HG03064 (cell line): Measurements from ENCODE around the gene TCHHL1.

ENCODE experiments used
- ATAC-seq: cut with Tn5 transposase; IDR thresholded peaks from one replicate; pipeline ENCODE4 v1.9.1; 2021; ENCODE audit warnings: low read depth; ENCODE audit not compliant: unreplicated experiment

TCHHL1 gene

DNA sequence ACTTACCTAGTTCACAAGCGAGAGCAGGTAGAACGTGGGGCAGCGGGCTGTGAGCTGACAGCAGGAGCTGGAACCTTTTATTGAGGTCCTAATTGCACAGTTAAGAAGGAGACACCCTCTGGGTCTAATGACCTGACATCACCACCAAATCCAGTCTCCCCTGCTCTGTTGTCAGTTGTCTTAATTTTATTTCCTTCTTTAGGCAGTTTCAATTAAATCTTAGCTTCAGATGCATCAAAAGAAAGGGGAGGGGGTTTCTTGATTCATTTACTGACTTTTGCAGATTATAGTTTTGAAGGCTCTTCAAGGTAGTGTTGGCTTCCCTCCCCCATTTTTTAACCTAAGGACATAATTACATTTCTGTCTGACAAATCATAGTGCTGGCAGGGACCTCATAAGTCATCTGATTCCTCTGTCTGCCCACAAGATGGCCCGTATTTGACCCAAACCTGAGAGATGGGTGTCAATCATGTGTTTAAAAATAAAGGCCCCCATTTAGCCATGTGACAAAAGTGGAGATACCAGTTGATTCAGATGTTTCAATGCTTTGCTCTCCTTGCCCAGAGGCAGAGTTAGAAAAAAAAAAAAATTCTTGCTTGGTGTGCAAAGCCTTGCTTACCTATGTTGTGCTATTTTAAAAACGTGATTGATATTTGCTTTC, at the start of gene TCHHL1:
TCHHL1 (minus strand) TSS at position 51 of the 661 bp plus-strand sequence. CDS start 921 bp downstream, outside the sequence.
- ATAC-seq, result no peak

DNA sequence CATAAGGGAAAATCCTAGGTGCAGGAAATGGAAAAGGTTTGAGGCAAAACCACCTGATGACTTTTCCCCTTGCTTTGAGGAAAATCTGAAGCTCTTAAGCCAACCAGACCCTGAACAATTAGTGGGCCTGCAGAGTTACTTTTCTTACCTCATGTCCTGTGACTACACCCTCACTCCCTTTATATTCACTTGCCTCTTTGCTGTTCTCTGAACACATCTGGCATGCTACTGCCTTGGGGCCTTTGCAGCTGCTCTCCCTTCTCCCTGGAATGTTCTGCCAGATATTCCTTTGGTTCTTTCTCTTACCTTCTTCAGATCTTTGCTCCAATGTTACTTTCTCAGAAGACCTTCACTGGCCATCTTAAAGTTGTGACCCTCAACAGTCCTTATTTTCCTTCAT, 48.4 kb upstream of the TCHHL1 start:
- ATAC-seq, result no peak

DNA sequence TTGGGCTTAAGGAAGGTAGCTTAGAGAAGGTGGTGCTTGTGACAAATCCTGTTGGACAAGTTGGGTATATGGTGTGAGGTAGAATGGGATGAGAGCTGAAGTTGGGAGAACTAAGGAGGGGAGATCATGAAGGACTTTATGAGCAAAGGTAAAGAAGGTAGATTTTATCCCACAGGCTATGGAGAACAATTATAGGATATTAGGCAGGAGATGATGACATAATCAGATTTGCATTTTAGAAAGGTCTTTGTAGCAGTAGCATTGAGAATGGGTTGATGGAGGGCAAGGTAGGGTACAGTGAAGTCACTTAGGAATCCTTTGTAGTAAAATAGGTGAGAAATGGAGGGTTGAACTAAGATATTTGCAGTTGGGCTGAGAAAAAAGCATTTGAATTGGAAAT, 41.3 kb upstream of the TCHHL1 start:
- no peak for ATAC-seq

DNA sequence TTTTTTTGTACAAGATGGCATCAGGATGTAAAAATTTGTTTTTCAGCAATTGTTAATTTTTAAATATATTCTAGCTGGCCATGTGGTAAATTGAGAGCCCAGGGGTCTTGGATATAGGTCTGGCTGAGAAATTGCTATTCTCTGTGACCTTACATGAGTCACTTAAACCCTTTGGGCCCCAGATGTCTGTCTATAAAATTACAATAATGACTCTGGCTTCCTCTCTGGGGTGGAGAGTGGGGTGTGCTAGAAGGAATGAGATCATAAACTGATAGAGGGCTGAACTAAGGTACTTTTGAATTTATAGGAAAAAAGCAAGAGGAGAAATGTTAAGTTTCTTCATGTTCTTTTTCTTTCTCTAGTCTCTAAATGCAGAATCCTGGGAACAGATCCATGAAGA, 38.8 kb upstream of the TCHHL1 start:
- no peak for ATAC-seq

DNA sequence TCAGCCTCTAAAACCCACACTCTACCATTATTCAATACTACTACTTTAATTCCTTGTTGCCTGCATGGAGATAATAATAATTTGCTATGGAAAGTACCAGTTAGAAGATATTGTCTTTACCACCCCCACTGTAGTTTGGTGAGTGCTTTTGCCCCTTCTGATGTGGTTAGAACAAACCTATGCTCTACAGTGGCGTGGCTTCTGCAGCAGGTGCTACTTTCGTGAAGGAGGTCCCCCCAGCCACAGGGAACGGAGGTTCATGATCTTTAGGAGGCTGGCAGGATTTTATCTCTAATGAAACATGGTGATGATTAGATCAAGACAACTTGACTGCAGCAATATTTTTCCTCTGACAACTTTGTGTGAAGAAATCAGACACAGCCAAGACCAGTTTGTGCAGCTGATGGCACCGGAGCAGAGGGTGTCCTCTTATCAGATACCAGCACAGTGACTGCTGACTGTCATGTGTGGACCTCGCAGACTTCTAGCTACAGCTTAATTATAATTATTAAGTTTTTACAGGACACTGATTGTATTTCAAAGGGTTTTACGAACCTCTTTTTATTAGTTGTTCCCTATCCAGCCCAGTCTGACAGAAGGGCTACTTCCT, 37.1 kb upstream of the TCHHL1 start:
- no peak for ATAC-seq

DNA sequence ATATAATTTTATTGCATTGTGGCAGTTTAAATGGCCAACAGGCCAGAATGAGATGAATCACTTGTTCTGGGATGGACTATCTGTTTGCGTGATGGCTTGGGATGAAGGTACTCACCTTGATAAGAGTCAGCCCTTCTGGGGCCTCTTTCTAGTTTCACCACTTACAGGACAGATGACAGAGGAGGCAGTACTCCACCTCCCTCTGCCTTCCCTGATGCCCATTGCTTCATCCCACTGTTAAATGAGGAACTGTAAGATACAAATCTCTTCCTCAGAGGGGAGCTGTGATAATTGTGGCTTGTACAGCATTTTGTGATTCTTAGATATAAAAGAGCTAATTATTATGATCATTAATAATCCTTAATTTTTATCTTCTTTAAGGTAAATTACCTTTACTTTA, 30.1 kb upstream of the TCHHL1 start:
- ATAC-seq, result no peak

DNA sequence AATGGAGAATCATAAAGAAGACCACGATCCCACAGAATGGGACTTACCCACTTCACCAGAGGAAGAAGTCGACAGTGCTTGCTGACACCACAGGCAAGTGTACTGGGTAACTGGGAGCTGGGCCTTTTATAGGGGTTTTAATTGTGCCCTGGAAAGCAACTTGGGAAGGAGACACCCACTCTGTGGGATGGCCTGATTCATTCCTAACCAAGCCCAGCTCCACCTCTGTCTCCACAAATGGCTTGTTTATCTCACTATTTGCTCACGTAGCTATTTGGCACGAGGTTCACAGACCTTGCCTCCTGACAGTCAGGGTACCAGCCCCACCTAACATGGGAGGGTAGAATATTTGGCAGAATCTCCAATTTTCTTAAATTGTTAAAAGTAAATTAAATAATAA, 26.5 kb upstream of the TCHHL1 start, which contains the start of gene TCHH:
TCHH (minus strand) TSS at position 101 of the 400 bp plus-strand sequence. CDS start 1,364 bp downstream, outside the sequence.
- ATAC-seq, result no peak

DNA sequence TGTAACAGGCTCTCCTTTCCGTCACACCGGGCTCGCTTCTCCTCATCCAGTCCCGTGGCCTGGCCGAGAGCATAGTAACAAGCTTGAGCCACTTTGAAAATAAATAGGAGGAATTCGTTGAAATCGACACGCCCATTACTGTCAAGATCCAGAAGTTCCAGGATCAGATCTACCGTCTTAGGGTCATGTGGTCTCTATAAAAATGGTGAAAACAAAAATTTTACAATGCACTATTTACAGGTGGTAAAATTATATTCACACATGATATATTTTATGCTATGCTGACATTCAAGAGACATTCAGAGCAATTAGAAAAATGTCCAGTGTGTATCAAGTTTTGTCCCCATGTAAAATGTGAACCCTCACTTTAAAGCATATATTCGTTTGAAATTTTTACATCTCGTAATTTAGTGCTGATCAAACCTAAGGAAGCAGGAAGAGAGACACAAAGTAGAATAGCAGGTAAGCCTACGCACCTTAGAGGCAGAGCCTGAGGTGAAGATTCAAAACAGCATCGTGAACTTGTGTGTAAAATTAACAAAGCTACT, 24.1 kb upstream of the TCHHL1 start:
- no peak for ATAC-seq

DNA sequence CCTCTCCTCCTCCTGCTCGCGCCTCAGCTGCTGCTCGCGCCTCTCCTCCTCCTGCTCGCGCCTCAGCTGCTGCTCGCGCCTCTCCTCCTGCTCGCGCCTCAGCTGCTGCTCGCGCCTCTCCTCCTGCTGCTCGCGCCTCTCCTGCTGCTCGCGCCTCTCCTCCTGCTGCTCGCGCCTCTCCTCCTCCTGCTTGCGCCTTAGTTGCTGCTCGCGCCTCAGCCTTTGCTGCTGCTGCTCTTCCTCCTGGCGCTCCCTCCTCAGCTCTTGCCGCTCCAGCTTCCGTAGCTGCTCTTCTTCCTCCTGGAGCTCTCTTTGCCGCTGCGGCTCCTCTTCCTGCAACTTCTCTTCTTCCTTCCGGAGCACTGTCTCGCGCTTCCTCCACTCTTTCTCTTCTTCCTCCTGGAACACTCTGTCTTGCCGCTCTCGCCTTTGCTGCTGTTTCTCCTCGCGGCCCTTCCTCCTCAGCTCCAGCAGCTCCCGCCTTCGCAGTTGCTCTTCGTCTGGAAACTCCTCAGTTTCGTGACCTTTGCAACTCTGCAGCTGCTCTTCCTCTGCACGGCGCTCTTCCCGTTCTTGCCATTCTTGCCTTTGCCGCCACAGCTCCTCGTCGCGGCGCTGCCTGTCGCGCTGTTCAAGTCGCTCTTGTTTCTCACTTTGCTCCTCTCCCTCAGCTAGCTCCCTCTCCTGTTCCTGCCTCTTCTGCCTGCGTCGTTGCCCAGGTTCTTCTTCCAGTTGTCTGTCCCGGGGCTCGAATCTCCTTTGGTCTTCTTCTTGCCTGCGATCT, 23.4 kb upstream of the TCHHL1 start:
- no peak for ATAC-seq

DNA sequence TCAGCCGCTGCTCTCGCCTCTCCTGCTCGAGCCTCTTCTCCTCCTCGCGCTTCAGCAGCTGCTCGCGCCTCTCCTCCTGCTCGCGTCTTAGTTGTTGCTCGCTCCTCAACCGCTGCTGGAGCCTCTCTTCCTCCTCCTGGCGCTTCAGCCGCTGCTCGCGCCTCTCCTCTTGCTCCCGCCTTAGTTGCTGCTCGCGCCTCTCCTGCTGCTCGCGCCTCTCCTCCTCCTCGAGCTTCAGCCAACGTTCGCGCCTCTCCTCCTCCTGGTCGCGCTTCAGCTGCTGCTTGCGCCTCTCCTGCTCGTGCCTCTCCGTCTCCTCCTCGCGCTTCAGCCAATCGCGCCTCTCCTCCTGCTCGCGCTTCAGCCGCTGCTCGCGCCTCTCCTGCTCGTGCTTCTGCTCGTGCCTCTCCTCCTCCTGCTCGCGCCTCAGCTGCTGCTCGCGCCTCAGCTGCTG, 22.7 kb upstream of the TCHHL1 start:
- no peak for ATAC-seq

DNA sequence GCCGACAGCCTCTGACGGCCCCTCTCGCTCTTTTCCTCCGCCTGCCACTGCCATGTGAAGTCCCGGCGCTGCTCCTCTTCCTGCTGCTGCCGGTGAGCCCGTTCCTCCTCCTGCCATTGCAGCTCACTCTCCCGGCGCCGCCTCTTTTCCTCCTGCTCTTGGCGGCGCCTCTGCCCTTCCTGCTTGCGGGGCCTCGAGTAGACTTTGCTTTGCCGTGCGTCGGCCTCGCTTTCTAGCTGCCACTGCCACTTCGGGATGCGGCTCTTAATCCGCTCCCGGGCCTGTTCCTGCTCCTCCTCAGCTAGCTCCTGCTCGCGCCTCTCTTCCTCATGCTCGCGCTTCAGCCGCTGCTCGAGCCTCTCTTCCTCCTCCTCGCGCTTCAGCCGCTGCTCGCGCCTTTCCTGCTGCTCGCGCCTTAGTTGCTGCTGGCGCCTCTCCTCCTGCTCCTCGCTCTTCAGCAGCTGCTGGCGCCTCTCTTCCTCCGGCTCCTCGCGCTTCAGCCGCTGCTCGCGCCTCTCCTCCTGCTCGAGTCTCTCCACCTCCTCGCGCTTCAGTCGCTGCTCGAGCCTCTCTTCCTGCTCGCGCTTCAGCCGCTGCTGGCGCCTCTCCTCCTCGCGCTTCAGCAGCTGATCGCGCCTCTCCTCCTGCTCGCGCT, 22.1 kb upstream of the TCHHL1 start:
- ATAC-seq, result no peak

DNA sequence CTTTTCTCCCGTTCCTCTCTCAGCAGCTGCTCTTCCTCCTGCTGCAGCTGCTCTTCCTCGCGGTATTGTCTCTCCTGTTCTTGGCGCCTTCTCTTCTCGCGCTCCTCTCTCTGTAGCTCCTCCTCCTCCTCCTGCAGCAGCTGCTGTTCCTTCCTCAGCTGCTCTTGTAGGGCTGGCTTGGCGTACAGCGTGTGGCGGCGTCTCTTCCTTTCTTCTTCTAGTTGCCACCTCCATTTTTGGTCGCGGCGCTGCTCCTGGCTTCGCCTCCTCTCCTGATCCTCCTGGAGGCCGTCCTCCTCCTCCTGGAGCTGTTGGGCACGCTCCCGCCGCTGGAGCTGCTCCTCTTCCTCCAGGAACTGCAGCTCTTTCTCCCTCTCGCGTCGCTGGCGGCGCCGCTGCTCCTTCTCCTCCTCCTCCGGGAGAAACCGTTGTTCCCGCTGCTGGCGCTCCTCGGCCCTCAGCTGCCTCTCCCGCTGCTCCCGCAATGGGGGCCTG, 21.5 kb upstream of the TCHHL1 start:
- no peak for ATAC-seq

DNA sequence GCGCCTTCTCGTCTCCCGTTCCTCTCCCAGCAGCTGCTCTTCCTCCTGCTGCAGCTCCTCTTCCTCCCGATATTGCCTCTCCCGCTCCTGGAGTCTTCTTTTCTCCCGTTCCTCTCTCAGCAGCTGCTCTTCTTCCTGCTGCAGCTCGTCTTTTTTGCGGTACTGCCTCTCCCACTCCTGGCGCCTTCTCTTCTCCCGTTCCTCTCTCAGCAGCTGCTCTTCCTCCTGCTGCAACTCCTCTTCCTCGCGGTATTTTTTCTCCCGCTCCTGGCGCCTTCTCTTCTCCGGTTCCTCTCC, 21.1 kb upstream of the TCHHL1 start:
- ATAC-seq, result no peak

DNA sequence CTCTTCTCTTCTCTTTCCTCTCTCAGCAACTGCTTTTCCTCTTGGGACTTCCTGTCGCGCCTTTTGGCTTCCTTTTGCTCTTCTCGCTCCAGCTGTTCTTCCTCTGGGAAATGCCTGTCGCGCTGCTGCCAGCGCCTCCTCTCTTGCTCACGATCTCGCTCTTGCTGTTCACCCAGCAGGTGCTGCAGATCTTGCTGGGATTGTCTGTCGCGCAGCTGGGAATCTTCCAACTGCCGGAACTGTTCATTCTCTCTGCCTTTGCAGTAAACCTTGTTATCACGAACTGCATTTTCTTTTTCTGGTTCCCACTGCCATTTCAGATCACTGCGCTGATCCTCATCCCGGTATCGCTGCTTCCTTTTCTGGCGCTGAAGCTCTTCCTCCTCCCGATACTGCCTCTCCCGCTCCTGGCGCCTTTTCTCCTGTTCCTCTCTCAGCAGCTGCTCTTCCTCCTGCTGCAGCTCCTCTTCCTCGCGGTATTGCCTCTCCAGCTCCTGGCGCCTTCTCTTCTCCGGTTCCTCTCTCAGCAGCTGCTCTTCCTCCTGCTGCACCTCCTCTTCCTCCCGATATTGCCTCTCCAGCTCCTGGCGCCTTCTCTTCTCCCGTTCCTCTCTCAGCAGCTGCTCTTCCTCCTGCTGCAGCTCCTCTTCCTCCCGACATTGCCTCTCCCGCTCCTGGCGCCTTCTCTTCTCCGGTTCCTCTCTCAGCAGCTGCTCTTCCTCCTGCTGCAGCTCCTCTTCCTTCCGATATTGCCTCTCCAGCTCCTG, 20.6 kb upstream of the TCHHL1 start:
- no peak for ATAC-seq

DNA sequence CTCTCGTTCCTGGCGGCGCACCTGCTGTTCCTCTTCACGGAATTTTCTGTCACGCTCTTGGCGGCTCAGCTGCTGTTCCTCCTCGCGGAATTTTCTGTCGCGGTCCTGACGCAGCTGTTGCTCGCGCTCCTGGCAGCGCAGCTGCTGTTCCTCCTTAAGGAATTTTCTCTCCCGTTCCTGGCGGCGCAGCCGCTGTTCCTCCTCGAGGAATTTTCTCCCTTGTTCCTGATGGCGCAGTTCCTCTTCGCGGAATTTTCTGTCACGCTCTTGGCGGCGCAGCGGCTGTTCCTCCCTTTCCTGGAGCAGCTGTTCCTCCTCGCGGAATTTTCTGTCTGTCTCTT, 20.0 kb upstream of the TCHHL1 start:
- ATAC-seq, result no peak

DNA sequence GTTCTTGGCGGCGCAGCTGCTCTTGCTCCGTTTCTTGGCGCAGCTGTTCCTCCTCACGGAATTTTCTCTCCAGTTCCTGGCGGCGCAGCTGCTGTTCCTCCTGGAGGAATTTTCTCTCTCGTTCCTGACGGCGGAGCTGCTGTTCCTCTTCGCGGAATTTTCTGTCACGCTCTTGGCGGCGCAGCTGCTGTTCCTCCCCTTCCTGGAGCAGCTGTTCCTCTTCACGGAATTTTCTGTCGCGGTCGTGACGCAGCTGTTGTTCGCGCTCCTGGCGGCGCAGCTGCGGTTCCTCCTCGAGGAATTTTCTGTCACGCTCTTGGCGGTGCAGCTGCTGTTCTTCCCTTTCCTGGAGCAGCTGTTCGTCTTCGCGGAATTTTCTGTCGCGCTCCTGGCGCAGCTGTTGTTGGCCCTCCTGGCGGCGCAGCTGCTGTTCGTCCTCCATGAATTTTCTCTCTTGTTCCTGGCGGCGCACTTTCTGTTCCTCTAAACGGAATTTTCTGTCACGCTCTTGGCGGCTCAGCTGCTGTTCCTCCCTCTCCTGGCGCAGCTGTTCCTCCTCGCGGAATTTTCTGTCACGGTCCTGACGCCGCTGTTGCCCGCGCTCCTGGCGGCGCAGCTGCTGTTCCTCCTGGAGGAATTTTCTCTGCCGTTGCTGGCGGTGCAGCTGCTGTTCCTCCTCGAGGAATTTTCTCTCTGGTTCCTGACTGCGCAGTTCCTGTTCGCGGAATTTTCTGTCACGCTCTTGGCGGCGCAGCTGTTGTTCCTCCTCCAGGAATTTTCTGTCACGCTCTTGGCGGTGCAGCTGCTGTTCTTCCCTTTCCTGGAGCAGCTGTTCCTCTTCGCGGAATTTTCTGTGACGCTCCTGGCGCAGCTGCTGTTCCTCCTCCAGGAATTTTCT, 19.4 kb upstream of the TCHHL1 start:
- ATAC-seq, result no peak

DNA sequence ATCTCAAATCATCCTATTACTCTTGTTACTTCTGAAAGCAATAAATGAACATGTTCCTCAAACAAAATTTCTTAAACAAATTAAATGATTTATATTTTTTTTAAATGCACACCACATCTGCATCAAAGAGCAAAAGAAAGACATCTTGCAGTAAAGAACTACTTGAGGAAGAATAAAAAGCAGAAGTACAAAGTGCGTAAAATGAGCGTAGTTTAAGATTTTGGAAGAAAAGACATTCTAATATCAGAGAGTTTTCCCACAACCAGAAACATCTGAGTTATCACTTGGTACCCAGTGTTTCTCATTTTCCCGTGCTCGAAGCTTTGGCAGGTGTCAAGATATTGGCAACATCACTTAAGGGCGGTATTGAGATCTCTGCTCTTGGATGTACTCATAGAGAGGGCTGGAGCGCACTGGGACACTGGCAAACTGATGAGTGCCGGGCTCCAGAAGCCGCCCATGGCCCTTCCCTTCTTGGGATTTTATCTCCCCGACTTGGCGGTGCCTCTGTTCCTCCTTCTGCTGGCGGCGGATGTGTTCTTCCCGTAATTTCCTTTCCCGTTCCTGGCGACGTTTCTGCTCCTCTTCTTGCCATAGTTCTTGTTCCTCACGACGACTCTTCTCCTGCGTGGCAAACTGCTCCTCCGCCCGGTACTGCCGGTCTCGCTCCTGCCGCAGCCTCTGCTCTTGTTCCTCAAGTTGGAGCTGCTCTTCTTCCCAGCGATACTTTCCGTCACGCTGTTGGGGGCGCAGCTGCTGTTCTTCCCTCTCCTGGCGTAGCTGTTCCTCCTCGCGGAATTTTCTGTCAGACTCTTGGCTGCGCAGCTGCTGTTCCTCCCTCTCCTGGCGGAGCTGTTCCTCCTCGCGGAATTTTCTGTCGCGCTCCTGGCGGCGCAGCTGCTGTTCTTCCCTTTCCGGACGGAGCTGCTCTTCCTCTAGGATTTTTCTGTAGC, 18.4 kb upstream of the TCHHL1 start:
- ATAC-seq, result no peak

DNA sequence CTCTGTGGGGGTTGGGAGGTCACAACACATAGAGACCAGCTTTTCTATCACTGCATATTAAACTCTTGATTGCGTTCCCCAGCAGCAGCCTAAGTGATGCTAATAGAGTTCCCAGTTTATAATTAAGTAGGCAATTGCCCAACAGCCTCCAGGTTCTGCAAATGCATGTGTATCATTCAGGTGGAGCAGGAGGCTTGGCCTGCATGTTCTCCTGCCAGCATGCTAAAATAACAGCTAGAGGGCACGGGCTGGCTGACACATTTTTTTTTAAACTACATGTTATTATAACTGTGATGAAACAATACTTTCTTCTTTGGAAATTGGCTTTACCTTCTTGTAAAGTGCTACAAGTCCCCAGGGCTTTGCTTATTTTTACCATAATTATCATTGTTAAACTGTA, 16.0 kb upstream of the TCHHL1 start:
- ATAC-seq, result no peak
